GM12872 (cell line): Measurements from ENCODE around the gene PAX8.

Source experiments
- CTCF ChIP-seq: IDR thresholded peaks from 3 replicates; pipeline ENCODE4 v1.5.1; 2011; ENCODE audit warnings: low read depth, mild to moderate bottlenecking, low read length, moderate library complexity; ENCODE audit not compliant: insufficient read depth

The PAX8 gene

DNA sequence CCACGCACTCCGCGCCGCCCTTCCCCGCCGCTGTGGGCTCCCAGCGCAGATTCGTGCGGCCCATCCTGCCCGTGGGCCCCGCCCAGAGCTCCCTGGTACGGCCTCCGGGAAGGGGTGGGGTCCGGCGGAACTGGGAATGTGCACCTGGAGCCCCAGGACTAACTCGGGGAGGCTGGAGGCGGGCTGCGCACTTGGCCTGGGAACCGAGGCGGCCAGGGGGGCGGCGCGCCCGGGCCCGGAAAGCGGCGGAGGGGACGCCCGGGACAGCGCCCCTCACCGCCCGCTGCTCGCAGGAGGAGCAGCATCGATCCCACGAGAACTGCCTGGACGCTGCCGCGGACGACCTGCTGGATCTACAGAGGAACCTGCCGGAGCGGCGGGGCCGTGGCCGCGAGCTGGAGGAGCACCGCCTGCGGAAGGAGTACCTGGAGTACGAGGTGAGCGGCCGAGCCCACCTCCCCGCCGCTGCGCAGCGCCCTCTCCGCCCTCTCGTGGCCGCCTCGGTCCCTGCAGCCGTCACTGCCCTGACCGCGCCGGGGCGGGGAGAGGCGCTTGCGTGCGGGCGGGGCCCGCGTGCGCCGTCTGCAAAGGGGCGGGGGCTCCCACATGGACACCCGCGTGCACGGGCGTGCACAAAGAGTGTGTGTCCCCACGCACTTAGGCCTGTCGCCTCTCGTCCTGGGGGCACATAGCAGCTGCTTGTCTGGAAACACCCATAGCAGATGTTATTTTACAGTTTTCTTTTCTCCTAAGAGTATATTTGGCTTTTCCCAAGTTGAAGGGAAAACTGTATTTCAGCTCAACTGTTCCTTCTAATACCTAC, 79.7 kb downstream of the PAX8 start:
- peak; percentile 86 for TF ChIP-seq CTCF

- no peak for TF ChIP-seq CTCF
Observed at GRCh38 chr2:113198048-113198789, 80.5 kb downstream of the PAX8 start.

DNA sequence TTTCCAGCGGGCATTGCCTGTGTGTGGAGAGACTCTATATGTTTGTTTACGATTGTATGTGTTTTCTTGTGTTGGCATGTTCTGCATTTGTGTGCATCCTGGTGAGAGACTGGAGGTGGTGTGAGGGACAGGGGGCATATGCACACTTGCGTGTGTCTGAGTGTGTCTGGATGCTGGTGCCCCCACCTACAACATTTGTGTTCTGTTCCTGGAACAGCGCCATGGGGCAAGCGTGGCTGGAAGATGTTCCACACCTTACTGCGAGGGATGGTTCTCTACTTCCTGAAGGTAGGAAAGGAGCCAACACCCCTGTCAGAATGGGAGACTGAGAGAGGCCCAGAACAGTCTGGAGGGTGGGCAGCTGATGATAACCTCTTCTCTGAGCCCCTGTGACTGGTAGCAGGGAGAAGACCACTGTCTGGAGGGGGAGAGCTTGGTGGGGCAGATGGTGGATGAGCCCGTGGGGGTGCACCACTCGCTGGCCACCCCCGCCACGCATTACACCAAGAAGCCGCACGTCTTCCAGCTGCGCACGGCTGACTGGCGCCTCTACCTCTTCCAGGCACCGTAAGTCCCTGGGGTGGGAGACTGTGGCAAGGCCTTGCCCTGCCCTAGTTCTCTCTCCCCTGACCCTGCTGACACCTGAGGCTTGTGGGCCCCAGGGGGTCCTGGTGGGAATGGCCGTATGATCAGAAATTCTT, 81.2 kb downstream of the PAX8 start:
- TF ChIP-seq CTCF = no peak

DNA sequence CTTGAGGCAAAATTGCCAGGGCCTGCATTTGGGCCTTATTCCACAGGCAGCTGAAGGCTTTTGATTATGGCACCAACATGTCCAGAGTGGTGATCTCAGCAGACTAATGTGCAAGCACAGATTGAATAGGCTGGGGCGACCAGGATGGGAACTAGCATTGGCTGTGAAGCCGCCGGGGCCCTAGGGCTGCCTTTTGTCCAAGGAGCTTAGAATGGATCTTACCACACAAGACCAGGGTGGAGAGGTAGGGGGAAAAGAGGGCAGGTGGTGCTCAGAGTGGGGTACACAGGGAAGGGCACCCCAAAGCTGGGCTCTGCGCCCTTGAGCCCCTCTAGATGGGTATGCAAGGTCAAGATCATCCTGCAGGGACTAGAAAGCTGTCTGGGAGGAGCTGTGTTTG, 81.9 kb downstream of the PAX8 start:
- TF ChIP-seq CTCF = no peak

DNA sequence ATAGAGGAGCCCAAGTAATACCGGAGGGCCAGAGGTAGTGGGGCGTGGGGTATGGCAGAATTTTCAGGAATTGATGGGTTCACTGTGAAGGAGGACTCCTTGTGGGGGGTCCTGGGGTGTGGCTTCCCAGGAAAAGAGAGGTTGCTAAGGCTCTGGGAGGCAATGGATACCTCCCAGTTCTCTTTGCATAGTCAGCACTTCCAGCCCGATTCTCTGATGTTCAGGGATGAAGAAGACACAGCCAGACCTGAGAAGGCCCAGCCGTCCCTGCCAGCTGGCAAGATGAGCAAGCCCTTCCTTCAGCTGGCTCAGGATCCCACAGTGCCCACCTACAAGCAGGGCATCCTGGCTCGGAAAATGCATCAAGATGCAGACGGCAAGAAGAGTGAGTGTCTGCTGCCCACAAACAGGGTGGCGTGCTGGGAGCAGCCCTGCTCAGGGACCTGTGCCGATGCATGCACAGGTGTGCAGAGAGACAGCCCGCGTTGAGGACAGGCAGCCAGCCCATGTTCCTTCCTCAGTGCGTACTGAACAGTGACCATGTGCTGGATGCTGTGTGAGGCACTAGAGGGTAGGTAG, 82.7 kb downstream of the PAX8 start:
- TF ChIP-seq CTCF = no peak

DNA sequence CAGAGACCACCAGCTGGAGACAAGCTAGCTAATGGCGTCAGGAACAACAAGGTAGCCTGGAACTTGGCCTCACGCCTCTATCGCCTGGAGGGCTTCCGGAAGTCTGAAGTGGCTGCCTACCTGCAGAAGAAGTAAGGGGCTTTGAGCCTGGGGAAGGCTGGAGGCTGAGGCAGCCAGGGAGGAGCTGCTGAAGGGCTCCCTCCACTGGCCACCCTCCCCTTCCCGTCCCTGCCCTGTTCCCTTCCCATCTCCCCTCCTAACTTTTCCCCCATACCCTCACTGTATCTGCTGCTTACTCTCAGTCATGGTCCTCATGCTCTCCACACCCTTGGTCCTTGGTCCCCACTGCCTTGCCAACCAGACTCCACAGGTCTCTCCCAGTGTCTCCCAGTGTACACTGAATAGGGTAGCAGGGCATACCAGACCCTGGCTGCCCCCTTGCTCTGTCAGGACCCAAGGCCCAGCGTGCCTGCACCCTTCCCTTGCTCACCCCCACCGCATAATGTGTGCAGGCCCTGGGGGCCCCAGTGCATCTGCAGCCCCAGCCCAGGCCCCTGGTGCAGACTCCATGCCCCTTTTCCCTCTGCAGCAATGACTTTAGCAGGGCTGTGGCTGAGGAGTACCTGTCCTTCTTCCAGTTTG, 86.1 kb downstream of the PAX8 start:
- no peak for TF ChIP-seq CTCF

DNA sequence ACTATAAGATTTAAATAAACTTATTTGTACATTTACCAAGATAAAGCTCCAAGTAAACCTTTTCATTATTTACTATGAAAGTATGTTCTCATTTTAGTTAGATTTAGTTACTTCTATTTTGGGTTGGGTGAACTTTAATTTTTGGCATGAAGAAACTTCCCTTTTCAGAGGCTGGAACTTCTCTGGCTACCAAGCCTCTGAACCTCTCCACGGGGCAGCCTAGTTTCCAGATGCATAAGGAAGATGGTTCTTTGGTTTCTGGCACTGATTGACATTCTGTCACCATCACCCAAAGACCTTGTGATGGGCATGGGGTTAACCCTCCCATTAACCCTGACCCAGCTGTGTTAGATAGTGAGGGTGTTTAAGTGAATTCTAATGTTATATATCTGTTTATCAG, 87.8 kb downstream of the PAX8 start:
- no peak for TF ChIP-seq CTCF
